H9 (cell line): ENCODE data around the gene SPAG17. TPM values are rescaled to one million over a fixed set of nuclear protein-coding genes. Genes with fewer than 3 reads are reported as not detected.

Experiments
- DNase-seq: peaks from one replicate; pipeline ENCODE4 v3.0.0-alpha.2; 2017
- H2AFZ ChIP-seq: one replicate; pipeline ENCODE4 v1.6.1; 2013; ENCODE audit warnings: mild to moderate bottlenecking, low read length, control low read depth, moderate library complexity
- H2AK5ac ChIP-seq: 2 replicates; pipeline ENCODE4 v1.6.1; 2013; ENCODE audit warnings: low read length, control low read depth, mixed read lengths; ENCODE audit not compliant: insufficient read length
- H2BK120ac ChIP-seq: one replicate; pipeline ENCODE4 v1.6.1; 2013; ENCODE audit warnings: low read depth, mild to moderate bottlenecking, low read length, control low read depth, inconsistent platforms; ENCODE audit not compliant: poor library complexity, severe bottlenecking
- H2BK12ac ChIP-seq: 2 replicates; pipeline ENCODE4 v1.6.1; 2013; ENCODE audit warnings: low read length, control low read depth, mixed read lengths, low read depth; ENCODE audit not compliant: insufficient read length
- H2BK15ac ChIP-seq: 2 replicates; pipeline ENCODE4 v1.6.1; 2013; ENCODE audit warnings: low read depth, low read length, control low read depth
- H2BK20ac ChIP-seq: one replicate; pipeline ENCODE4 v1.6.1; 2013; ENCODE audit warnings: low read depth, mild to moderate bottlenecking, low read length, control low read depth, inconsistent platforms; ENCODE audit not compliant: poor library complexity, severe bottlenecking
- H2BK5ac ChIP-seq: 2 replicates; pipeline ENCODE4 v1.6.1; 2013; ENCODE audit warnings: low read length, control low read depth, mixed read lengths; ENCODE audit not compliant: insufficient read length
- H3K14ac ChIP-seq: 2 replicates; pipeline ENCODE4 v1.6.1; 2013; ENCODE audit warnings: low read length, control low read depth; ENCODE audit not compliant: insufficient read depth
- H3K18ac ChIP-seq: 2 replicates; pipeline ENCODE4 v1.6.1; 2013; ENCODE audit warnings: low read depth, mild to moderate bottlenecking, mixed read lengths, low read length, control low read depth; ENCODE audit not compliant: insufficient read length
- H3K23ac ChIP-seq: 2 replicates; pipeline ENCODE4 v1.6.1; 2013; ENCODE audit warnings: low read length, control low read depth, mixed read lengths, low read depth; ENCODE audit not compliant: insufficient read length
- H3K23me2 ChIP-seq: 2 replicates; pipeline ENCODE4 v1.6.1; 2013; ENCODE audit warnings: low read depth, mild to moderate bottlenecking, mixed read lengths, low read length, control low read depth; ENCODE audit not compliant: insufficient read length, poor library complexity, severe bottlenecking
- H3K27ac ChIP-seq: 2 replicates; pipeline ENCODE4 v1.5.1; 2013; ENCODE audit warnings: low read length, control low read depth, mixed read lengths, low read depth; ENCODE audit not compliant: insufficient read length
- H3K27me3 ChIP-seq: 2 replicates; pipeline ENCODE4 v1.6.1; 2013; ENCODE audit warnings: low read length, control low read depth, inconsistent platforms; ENCODE audit not compliant: insufficient read depth
- H3K4ac ChIP-seq: 2 replicates; pipeline ENCODE4 v1.6.1; 2013; ENCODE audit warnings: low read depth, mild to moderate bottlenecking, control low read depth, inconsistent platforms, low read length, moderate library complexity
- H3K4me1 ChIP-seq: 2 replicates; pipeline ENCODE4 v1.6.1; 2013; ENCODE audit warnings: low read length, control low read depth, inconsistent platforms; ENCODE audit not compliant: insufficient read depth
- H3K4me2 ChIP-seq: 2 replicates; pipeline ENCODE4 v1.6.1; 2013; ENCODE audit warnings: low read length, control low read depth, mixed read lengths; ENCODE audit not compliant: insufficient read length, insufficient read depth
- H3K56ac ChIP-seq: 2 replicates; pipeline ENCODE4 v1.6.1; 2013; ENCODE audit warnings: low read depth, mild to moderate bottlenecking, mixed read lengths, low read length, control low read depth; ENCODE audit not compliant: insufficient read length
- H3K79me1 ChIP-seq: 2 replicates; pipeline ENCODE4 v1.6.1; 2013; ENCODE audit warnings: low read depth, mild to moderate bottlenecking, moderate library complexity, low read length, control low read depth, inconsistent platforms; ENCODE audit not compliant: insufficient read depth, poor library complexity, severe bottlenecking
- H3K79me2 ChIP-seq: 2 replicates; pipeline ENCODE4 v1.6.1; 2013; ENCODE audit warnings: low read length, control low read depth, inconsistent platforms; ENCODE audit not compliant: insufficient read depth
- H3K9ac ChIP-seq: 2 replicates; pipeline ENCODE4 v1.6.1; 2013; ENCODE audit warnings: low read length, control low read depth, mixed read lengths; ENCODE audit not compliant: insufficient read length; ENCODE audit errors: extremely low read depth
- H3K9me3 ChIP-seq: one replicate; pipeline ENCODE4 v1.6.1; 2013; ENCODE audit warnings: low read depth, low read length, inconsistent platforms; ENCODE audit not compliant: control insufficient read depth
- H3T11ph ChIP-seq: one replicate; pipeline ENCODE4 v1.6.1; 2013; ENCODE audit warnings: mild to moderate bottlenecking, low read length, control low read depth, inconsistent platforms
- H4K20me1 ChIP-seq: one replicate; pipeline ENCODE4 v1.6.1; 2013; ENCODE audit not compliant: control insufficient read depth, insufficient read length, insufficient read depth
- H4K5ac ChIP-seq: 2 replicates; pipeline ENCODE4 v1.6.1; 2013; ENCODE audit warnings: low read depth, mild to moderate bottlenecking, mixed read lengths, low read length, control low read depth; ENCODE audit not compliant: insufficient read length
- H4K8ac ChIP-seq: replicated peaks from 2 replicates; pipeline ENCODE4 v1.6.1; 2013; ENCODE audit warnings: low read length, control low read depth, mixed read lengths, low read depth; ENCODE audit not compliant: insufficient read length
- H4K91ac ChIP-seq: 2 replicates; pipeline ENCODE4 v1.6.1; 2013; ENCODE audit warnings: low read depth, mild to moderate bottlenecking, moderate library complexity, mixed read lengths, low read length, control low read depth; ENCODE audit not compliant: insufficient read length
- H3K27ac Mint-ChIP-seq, 3 experiments: 2 replicates in 2 of 3; 3 replicates in 1 of 3; pipeline ENCODE4 v1.8.0; 2020 to 2021; ENCODE audit warnings: mixed read lengths in 3 of 3, mild to moderate bottlenecking in 1 of 3, moderate library complexity in 1 of 3
- H3K27me3 Mint-ChIP-seq: 2 replicates; pipeline ENCODE4 v1.8.0; 2021; ENCODE audit warnings: low read depth, mild to moderate bottlenecking, moderate library complexity, mixed read lengths
- H3K36me3 Mint-ChIP-seq, 3 experiments: 2 replicates in 2 of 3; 3 replicates in 1 of 3; pipeline ENCODE4 v1.8.0; 2020 to 2021; ENCODE audit warnings: low read depth in 3 of 3, mixed read lengths in 3 of 3; ENCODE audit not compliant: insufficient read depth in 1 of 3
- H3K4me1 Mint-ChIP-seq, 2 experiments: 2 replicates each; pipeline ENCODE4 v1.8.0; 2020; ENCODE audit warnings: mixed read lengths in 2 of 2
- H3K4me3 Mint-ChIP-seq, 2 experiments: 2 replicates in 1 of 2; 3 replicates in 1 of 2; pipeline ENCODE4 v1.8.0; 2020 to 2021; ENCODE audit warnings: mild to moderate bottlenecking in 2 of 2, mixed read lengths in 2 of 2, moderate library complexity in 1 of 2
- H3K9me3 Mint-ChIP-seq, 2 experiments: 2 replicates in 1 of 2; 3 replicates in 1 of 2; pipeline ENCODE4 v1.8.0; 2020; ENCODE audit warnings: mild to moderate bottlenecking in 2 of 2, mixed read lengths in 2 of 2, moderate library complexity in 1 of 2
- CTCF ChIP-seq: fragments of 200-600 bp; sonication (generic); conservative IDR thresholded peaks from 3 replicates; pipeline ENCODE4 v1.8.0; 2021; ENCODE audit warnings: antibody characterized with exemption, mild to moderate bottlenecking
- WGBS: extraction: QIAGEN DNeasy Blood & Tissue Kit; methylation state at CpG from one replicate; pipeline ENCODE4 v1.1.7; 2013; ENCODE audit warnings: missing lambda C conversion rate, low lambda C conversion rate, mixed read lengths; ENCODE audit not compliant: insufficient read length; ENCODE audit errors: extremely low coverage; 5-methylcytosine and 5-hydroxymethylcytosine counted together
- total RNA-seq: library from RNA; stranded (reverse); gene quantifications from 2 replicates; pipeline ENCODE4 v1.2.1, GENCODE V29; 2021

The SPAG17 gene
- total RNA-seq, 1 experiment from 2014 or later: 0.37 TPM

GRCh38 chr1:118132000-118132399, 53.0 kb downstream of the SPAG17 start:
- H3K4me1 ChIP-seq: peaks cover 7% of the 10 kb centered on the region; the same call in 1 of the 2 replicates
- no peak for TF ChIP-seq CTCF
- no peak overlapping the region for H3K56ac ChIP-seq
- no peak overlapping the region for H2BK12ac ChIP-seq
- no peaks in the 10 kb centered on the region for H3K79me1 ChIP-seq
- no peak overlapping the region for H2BK20ac ChIP-seq
- no peak for DNase-seq
- no peak overlapping the region for H2BK15ac ChIP-seq
- Mint-ChIP-seq H3K27ac (no peak overlapping the region; a peak in 2 of 7 replicates), H3K9me3 (no peaks in the 10 kb centered on the region), H3K27me3 (no peaks in the 10 kb centered on the region), H3K4me1 (peaks cover 12 to 14% of the 10 kb centered on the region in 2 experiments), H3K4me3 (no peak overlapping the region), H3K36me3 (no peaks in the 10 kb centered on the region)
- no peak overlapping the region for H3K9ac ChIP-seq
- no peak overlapping the region for H2BK5ac ChIP-seq
- H3T11ph ChIP-seq: no peak overlapping the region
- no peaks in the 10 kb centered on the region for H3K23me2 ChIP-seq
- no peaks in the 10 kb centered on the region for H3K9me3 ChIP-seq
- no peak overlapping the region for H3K4me2 ChIP-seq
- H3K23ac ChIP-seq: no peak overlapping the region
- H2AK5ac ChIP-seq: no peak overlapping the region
- no peaks in the 10 kb centered on the region for H3K27me3 ChIP-seq
- H3K79me2 ChIP-seq: no peaks in the 10 kb centered on the region
- no peak overlapping the region for H3K14ac ChIP-seq
- no CpG with 5 or more reads among the region's 5 CpGs for WGBS
- H2AFZ ChIP-seq: no peak overlapping the region
- H4K8ac ChIP-seq: no peak overlapping the region
- H3K18ac ChIP-seq: no peak overlapping the region
- no peaks in the 10 kb centered on the region for H4K20me1 ChIP-seq
- H4K5ac ChIP-seq: no peak overlapping the region
- H3K27ac ChIP-seq: no peak overlapping the region
- H3K4ac ChIP-seq: no peak overlapping the region
- H4K91ac ChIP-seq: no peak overlapping the region
- H2BK120ac ChIP-seq: no peak overlapping the region
